Esophagus muscularis mucosa (tissue), 4 donors: Measurements from ENCODE around the gene GAS2L1.

Experiments
- EP300 ChIP-seq: sonication (generic); formaldehyde crosslinking; IDR thresholded peaks from one replicate; pipeline ENCODE4 v1.6.1; 2017; ENCODE audit warnings: antibody characterized with exemption
- POLR2A ChIP-seq: fragments of 450-650 bp; IDR thresholded peaks from one replicate; pipeline ENCODE4 v1.6.1; 2017; ENCODE audit warnings: antibody characterized with exemption, moderate library complexity, mild to moderate bottlenecking, low read depth
- TF ChIP-seq, protein P1 (sequence below), 3 experiments: fragments of 200-600 bp in 2 of 3; fragments of 450-650 bp in 1 of 3; sonication (generic) in 2 of 3; IDR thresholded peaks; one replicate each; pipeline ENCODE4 v1.5.1; 2017 to 2019; ENCODE audit warnings: antibody characterized with exemption in 3 of 3, mild to moderate bottlenecking in 2 of 3, moderate library complexity in 1 of 3

GRCh38 chr22:29317827-29318454 is 11.5 kb downstream of the GAS2L1 start:
- TF ChIP-seq POLR2A (no peak), EP300 (no peak)
- TF ChIP-seq, protein P1, sequence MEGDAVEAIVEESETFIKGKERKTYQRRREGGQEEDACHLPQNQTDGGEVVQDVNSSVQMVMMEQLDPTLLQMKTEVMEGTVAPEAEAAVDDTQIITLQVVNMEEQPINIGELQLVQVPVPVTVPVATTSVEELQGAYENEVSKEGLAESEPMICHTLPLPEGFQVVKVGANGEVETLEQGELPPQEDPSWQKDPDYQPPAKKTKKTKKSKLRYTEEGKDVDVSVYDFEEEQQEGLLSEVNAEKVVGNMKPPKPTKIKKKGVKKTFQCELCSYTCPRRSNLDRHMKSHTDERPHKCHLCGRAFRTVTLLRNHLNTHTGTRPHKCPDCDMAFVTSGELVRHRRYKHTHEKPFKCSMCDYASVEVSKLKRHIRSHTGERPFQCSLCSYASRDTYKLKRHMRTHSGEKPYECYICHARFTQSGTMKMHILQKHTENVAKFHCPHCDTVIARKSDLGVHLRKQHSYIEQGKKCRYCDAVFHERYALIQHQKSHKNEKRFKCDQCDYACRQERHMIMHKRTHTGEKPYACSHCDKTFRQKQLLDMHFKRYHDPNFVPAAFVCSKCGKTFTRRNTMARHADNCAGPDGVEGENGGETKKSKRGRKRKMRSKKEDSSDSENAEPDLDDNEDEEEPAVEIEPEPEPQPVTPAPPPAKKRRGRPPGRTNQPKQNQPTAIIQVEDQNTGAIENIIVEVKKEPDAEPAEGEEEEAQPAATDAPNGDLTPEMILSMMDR (IDR thresholded peaks at IDR 0.05) = no peak
